Gastroesophageal sphincter (tissue), 3 donors: ENCODE results near the gene RENBP.

Source experiments
- EP300 ChIP-seq: sonication (generic); formaldehyde crosslinking; IDR thresholded peaks from one replicate; pipeline ENCODE4 v1.6.1; 2017; ENCODE audit warnings: antibody characterized with exemption, mild to moderate bottlenecking
- POLR2A ChIP-seq, 2 donors: fragments of 450-650 bp; IDR thresholded peaks; one replicate each; pipeline ENCODE4 v1.6.1; 2017; ENCODE audit warnings: antibody characterized with exemption in 2 of 2, mild to moderate bottlenecking in 2 of 2, moderate library complexity in 1 of 2
- TF ChIP-seq, protein P1 (sequence below), 4 experiments: fragments of 200-600 bp in 2 of 4; fragments of 450-650 bp in 2 of 4; sonication (generic) in 1 of 4; IDR thresholded peaks; one replicate each; pipeline ENCODE4 v1.5.1; 2017 to 2019; ENCODE audit warnings: antibody characterized with exemption in 4 of 4, mild to moderate bottlenecking in 2 of 4, moderate library complexity in 2 of 4

GRCh38 chrX:153928846-153929245 is 15.6 kb downstream of the RENBP start:
- TF ChIP-seq, protein P1, sequence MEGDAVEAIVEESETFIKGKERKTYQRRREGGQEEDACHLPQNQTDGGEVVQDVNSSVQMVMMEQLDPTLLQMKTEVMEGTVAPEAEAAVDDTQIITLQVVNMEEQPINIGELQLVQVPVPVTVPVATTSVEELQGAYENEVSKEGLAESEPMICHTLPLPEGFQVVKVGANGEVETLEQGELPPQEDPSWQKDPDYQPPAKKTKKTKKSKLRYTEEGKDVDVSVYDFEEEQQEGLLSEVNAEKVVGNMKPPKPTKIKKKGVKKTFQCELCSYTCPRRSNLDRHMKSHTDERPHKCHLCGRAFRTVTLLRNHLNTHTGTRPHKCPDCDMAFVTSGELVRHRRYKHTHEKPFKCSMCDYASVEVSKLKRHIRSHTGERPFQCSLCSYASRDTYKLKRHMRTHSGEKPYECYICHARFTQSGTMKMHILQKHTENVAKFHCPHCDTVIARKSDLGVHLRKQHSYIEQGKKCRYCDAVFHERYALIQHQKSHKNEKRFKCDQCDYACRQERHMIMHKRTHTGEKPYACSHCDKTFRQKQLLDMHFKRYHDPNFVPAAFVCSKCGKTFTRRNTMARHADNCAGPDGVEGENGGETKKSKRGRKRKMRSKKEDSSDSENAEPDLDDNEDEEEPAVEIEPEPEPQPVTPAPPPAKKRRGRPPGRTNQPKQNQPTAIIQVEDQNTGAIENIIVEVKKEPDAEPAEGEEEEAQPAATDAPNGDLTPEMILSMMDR (IDR thresholded peaks at IDR 0.05), result no peak
- no peak for TF ChIP-seq EP300
- TF ChIP-seq POLR2A (IDR thresholded peaks at IDR 0.05), result no peak
